GM21381 (cell line): ENCODE results near the gene PTDSS2.

ENCODE experiments used
- ATAC-seq: cut with Tn5 transposase; IDR thresholded peaks from one replicate; pipeline ENCODE4 v1.9.1; 2021; ENCODE audit warnings: mild to moderate bottlenecking, moderate library complexity; ENCODE audit not compliant: unreplicated experiment

The PTDSS2 gene

DNA sequence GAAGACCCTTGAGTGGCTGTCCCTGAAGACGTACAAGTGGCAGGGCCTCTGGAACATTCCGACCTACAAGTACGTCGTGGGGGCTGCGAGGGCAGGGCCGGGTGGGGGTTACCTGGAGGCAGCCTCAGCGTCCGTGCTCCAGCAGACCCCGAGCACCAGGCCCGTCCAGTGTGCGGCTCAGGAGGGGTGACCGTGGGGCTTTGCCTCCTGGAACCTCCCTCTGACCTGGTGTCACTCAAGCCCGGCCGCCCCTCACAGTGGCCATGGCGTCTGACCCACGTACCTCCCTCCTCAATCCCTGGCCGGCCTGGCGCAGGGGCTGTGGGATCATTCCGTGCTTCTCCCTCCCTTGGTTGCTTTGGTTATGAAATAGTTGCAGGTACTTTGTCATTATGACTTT is 38.5 kb downstream of the PTDSS2 start:
- no peak for ATAC-seq

DNA sequence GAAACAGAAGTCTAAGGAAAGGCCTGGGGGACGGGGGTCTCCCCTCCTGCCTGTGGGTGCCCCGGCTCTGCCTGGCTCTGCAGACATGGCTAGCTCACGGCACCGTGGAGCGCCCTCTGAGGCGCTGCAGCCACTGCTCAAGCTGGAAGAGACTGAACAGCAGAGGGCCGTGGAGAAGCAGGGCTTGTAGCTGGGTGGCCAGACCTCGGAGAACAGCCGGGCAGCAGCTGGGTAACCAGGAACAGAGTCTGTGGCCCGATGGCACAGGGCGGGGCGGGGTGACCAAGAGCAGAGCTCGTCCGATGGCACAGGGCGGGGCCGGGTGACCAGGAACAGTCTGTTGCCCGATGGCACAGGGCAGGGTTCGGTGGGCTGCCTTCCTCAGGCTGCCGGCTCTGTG is 38.9 kb downstream of the PTDSS2 start:
- ATAC-seq: no peak

DNA sequence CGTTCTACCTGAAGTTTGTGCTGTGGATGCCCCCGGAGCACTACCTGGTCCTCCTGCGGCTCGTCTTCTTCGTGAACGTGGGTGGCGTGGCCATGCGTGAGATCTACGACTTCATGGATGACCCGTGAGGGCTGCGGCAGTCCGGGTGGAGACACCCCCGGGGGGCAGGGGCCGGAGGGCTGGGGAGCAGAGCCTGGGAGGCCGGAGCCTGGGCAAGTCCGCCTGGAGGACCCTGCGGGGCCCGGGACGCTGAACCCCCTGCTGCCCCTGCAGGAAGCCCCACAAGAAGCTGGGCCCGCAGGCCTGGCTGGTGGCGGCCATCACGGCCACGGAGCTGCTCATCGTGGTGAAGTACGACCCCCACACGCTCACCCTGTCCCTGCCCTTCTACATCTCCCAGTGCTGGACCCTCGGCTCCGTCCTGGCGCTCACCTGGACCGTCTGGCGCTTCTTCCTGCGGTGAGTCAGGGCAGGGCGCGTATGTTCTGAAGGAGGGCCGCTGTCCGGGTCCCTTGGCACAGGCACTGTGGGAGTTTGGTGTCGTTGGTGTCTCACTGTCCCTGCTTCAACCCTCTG is 39.6 kb downstream of the PTDSS2 start:
- ATAC-seq: no peak

DNA sequence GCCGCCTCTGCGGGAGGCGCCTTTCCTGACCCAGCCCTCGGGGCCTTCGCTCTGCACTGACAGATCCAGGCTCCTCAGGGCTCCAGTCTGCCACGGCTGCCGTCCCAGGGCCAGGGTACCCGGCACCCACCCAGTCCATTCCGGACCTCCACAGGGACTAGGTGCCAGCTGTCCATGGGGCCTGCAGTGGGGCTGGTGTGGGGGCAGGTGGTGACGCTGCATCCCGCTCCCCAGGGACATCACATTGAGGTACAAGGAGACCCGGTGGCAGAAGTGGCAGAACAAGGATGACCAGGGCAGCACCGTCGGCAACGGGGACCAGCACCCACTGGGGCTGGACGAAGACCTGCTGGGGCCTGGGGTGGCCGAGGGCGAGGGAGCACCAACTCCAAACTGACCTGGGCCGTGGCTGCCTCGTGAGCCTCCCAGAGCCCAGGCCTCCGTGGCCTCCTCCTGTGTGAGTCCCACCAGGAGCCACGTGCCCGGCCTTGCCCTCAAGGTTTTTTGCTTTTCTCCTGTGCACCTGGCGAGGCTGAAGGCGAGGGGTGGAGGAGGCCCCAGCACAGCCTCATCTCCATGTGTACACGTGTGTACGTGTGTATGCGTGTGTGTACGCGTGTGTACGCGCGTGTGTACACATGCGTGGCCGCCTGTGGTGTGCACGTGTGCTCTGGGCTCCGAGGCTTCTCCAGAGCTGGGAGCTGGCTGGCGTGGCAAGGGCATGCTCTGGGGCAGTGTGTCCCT is 40.3 kb downstream of the PTDSS2 start:
- ATAC-seq: no peak

DNA sequence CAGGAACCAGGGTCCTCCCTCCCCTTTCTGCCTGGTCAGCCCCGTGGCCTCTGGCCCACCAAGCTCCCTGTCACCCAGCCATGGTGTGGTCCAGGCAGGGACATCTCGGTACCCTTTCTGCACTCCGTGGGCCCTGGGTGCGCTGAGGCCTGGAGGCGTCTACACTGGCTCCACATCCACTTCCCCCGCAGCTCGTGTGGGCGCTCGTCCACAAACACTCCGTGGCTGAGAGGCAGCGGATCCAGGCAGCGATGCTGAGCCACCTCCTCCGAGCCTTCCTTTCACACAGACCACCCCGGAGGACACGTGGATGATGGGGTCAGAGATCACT is 40.8 kb downstream of the PTDSS2 start:
- ATAC-seq: no peak

DNA sequence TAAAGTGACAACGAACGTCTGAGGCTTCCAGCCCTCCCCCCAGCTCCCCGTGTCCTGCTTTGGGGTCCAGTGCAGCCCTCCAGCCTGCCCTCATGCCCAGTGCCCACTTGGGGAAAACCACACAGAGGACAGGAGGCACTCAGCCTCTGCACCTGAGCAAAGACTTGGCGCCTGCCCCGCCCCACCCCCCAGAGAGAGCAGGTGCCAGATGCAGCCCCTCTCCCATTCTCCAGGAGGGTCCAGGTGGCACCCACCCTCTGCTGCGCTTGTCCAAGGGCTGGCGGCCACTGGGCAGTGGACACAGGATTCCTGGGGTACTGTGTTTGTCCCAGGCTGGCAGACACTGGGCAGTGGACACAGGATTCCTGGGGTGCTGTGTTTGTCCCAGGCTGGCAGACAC is 41.3 kb downstream of the PTDSS2 start:
- no peak for ATAC-seq

DNA sequence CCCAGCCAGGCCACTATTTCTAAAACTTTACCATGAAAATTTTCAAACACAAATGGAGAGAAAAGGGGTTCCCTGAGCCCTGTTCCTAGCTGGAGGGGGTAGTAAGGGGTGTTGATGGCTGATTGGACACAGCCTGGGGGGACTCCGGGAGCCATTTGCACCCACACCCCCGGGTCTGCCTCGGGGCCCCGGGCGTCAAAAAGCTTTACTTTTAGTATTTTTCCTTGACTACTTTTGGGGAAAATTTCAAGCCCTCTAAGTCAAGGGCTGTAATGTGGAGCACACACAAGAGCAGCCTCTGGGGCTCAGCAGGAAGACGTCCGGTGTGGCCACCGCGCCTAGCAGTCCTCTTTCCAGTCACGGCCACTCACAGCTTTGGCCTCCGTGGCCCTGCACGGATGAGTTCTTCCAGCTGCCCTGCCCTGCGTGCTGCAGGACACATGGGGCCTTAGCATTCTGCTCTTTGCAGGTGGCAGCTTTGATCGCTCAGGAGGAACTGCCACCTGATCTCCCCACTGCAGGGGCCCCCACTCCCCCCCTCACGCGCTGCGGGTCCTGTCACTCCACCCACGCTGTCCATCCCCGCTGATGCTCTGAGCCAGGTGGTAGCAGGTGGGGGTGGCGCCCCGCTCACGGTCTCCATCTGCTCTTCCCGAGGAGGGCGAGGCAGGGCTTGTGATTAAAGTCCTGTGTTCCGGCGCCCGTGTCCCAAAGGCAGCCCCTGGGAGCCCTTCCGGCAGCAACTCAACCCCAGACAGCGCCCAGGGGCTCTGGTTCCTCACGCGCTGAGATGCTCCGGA is 42.5 kb downstream of the PTDSS2 start:
- ATAC-seq: no peak

DNA sequence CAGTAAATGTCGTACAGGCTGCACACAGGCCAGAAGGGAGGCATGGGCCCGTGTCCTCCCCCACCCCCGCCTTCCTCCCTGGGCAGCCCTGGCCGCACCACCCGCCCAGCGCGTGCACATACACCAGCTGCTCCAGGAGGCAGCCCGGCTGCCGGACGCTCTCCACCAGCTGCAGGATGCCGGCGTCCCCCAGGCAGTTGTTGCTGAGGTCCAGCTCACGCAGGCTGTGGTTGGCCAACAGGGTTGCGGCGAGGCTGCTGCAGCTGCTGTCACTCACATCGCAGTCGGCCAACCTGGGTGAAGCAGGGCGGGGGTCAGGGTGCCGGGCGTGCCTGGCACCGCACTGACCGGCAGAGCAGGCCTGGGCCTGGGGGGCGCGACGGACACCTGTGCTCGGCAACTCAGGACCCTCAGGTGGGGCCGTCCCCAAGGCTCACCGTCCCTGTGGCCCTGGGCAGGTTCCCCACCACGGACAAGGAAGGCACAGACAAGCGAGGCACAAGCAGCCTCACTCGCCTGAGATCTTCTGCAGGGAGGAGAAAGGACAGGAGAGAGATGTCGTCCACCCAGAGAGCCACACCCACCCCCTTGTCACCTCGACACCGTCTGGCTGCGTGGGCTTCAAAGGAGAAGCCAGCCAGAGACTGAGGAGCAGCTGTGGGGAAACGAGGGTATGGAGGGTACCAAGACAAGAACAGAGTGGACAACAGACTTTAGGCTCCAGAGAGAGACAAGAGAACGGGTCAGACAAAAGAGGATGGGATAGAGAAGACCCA is 44.9 kb downstream of the PTDSS2 start:
- no peak for ATAC-seq

DNA sequence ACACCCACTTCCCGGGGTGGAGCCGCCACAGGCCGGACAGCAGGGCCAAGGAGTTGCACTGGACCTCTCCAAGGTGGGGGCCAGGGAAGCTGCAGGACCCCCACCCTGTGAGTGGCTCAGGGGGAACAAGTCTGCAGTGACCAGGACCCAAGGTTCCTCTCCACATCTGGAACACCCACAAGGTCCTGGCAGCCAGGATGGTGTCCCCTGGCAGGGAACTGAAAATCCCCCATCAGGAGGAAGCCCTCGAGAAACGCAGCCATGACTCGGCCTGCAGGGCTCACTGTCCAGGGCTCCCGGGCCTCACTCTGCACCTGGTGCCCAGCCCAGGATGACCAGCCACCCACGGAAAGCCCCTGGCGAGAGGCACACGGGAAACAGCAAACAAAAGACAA is 45.5 kb downstream of the PTDSS2 start:
- ATAC-seq: no peak

DNA sequence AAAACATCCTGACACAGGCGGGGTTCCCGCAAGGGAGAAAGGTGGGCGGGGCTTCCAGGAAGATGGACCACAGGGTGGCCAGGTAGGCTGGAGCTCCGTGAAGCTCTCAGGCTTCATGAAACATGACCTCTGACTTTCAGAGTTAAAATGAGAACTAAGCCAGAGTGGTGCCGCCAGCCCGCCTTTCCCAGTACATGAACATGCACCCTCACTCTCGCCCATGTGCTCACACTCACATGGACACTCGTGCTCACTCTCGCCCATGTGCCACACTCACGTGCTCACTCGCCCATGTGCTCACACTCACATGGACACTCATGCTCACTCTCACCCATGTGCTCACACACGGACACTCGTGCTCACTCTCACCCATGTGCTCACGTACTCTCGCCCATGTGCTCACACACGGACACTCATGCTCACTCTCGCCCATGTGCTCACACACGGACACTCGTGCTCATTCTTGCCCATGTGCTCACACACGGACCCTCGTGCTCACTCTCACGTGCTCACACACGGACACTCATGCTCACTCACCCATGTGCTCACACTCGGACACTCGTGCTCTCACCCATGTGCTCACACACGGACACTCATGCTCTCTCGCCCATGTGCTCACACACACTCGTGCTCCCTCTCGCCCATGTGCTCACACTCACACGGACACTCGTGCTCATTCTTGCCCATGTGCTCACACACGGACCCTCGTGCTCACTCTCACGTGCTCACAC is 46.9 kb downstream of the PTDSS2 start:
- no peak for ATAC-seq

DNA sequence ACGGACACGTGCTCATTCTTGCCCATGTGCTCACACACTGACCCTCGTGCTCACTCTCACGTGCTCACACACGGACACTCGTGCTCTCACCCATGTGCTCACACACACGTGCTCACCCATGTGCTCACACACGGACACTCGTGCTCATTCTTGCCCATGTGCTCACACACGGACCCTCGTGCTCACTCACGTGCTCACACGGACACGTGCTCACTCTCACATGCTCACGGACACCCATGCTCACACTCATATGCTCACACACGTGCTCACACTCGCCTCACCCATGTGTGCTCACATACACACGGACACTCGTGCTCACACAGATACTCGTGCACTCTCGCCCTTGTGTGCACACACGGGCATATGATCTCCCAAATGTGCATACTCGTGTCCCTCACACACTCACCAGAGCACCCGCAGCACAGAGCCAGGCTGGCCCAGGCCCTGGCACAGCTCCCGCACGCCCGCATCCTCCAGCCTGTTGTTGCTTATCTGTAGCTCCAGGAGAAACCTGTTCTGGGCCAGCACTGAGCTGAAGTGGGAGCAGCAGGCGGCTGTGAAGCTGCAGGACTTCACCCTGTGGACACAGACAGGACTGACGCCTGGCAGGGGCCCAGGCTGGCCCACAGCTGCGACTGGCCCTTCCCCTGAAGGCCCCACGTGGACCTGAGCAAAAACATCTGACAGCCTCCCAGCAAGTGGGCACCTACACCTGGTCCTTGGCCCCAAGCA is 47.7 kb downstream of the PTDSS2 start:
- no peak for ATAC-seq

DNA sequence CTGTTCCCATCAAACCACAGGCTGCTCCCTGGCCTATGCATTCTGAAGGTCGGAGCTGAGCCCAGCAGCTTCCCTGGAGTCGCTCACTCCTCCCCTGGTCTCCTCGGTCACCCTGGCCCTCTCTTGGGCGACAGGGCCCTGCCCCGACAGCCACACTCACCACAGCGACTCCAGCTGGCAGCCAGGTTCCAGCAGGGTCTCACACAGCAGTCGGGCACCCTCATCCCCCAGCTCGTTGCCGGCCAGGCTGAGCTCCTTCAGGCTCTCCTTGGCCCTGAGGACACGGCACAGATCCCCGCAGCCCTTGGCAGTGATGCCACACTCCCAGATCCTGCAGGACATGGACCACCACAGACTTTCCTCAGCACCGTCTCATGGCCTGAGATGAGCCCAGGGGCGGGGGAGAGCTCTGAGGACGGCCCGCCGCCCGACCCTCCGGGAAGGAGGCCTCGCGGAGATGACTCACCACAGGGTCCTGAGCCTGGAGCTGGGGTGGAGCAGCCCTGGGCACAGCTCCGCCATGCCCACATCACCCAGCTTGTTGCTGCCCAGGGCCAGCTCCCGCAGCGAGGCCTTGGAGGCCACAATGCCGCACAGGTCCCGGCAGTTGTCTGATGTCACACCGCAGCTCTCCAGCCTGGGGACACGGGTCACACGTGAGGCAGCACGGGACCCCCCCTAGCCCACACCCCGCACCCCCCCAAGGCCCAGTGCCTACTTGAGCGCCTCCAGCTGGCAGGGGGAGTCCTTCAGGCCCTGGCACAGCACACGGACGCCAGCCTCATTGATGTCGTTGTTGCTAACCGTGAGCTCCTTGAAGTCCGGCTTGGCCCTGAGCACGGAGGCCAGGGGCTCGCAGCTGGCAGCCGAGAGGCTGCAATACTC is 48.5 kb downstream of the PTDSS2 start:
- no peak for ATAC-seq

DNA sequence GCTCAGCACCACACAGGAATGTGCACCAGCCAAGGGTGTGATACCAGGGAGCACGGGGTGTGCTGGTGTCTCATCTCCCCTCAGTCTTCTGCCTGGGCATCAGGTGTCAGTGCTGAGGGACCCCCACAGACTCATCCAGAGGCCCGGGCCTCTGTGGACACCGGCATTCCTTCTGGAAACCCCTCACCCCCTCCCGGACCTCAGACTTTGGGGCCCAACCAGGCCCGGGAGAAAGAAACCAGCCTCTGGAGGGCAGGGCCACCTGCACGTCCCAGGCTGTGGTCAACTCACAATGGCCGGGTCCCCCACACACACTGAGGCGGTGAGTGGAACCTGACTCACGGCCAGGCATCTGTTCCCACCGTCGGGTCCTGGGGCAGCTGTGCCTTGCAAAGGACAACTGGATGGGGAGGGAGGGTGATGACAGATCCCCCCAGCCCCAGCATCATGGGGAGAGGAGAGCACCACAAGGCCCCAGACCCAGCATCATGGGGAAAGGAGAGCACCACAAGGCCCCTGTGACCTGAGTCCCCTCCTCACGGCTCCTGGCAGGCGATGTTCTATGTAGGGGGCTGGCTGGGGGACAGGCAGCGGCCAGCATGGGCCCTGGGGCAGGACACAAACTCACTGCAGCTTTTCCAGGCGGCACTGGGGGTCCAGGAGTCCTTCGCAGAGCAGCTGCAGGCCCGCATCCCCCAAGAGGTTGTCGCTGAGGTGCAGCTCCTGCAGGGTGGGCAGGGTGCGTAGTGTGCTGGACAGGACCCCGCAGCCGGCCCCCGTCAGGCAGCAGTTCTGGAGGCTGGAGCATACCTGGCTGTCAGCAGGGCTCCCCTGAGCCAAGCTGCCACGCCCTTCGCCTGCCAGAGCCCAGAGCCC is 49.4 kb downstream of the PTDSS2 start:
- ATAC-seq: no peak

DNA sequence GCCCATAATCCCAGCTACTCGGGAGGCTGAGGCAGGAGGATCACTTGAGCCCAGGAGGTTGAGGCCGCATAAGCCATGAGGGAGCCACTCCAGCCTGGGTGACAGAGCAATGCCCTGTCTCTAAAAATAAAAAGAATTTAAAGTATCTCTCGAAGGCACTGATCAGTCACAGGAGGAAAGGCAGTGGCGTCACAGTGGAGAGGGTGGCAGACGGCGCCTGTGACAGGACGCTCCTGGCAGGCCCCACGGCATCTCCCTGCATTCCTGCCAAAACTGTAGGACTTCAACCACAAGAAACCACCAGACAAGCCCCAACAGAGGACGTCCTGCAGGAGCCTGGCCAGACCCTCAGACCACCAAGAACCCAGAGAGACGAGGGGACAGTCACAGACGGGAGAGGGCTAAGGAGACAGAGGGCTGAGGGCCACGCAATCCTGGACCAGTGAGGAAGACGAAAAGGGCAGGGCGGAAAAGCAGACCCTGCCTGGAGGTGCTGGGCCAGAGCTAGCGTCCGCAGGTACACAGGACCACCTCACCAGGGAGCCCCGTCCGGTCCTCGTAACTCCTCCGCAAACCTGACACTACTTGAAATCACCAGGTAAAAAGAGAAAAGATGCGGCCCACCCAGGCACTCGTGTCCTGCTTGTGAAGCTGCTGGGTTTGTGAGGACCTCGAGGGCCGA is 51.1 kb downstream of the PTDSS2 start:
- no peak for ATAC-seq

DNA sequence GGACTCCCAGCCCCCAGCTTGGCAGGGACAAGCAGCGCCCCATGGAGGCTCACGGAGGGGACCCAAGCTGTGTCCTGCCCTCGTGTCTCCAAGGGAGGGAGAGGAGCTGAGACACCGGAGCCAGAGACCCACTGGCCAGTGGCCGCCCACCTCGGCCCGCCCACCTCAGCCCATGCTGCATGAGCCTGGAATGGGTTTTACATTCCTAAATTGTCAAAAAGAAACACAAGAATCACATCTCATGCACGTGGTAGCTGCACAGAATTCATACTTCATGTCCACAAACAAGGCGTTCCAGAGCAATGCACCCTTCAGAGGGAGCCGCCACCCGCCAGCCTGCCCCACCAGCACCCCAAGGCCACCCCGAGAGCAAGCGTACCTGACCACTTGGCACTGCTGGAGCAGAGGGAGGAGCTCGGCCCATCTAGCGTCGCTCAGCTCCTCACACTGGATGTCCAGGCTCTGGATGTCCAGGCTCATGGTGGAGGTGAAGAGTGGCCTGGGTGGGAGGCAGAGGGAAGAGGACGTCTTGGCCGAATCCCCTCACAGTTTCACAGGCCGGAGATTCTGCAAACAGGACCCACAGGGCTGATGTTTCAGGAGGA is 51.7 kb downstream of the PTDSS2 start:
- ATAC-seq: no peak

DNA sequence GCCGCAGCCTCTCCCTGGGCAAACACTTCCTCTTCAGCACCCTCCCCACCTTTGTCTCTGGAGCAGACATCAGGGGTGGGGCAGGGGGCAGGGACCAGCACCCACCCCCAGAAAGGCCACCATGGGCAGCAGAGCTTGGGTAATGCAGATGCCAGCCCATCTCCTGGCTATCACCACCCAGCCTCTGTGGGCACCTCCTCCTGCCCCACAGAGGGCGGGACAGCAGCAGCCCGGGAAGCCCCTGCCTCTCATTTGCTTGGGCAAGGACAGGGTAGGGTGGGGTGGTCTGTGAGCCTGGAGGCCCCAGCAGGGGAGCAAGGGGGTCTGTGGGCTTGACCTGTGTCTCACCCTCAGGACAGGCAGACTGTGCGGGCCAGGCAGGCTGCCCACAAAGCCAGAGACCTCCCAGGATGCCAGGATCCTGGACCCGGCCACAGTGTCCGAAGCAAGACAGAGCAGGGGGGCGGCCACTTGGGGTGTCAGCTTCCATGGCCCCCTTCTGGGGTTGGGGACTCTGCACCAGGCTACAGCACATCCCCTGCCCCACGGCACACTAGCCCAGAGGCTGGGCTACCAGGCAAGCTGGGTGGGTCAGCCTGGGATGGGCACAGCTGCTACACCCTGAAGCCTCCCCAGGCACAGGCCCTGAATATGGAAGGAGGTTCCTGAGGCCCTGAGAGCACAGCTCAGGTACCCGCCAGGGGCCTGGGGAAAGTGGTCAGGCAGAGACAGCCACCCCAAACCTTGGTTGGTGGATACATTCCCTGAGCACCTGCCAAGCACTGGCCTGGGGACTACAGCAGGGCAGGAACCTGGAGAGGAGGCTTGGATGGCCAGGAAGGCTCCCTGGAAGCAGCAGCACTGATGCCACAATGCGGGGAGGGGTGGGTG is 52.5 kb downstream of the PTDSS2 start:
- no peak for ATAC-seq
